CD4-positive, alpha-beta T cell treated with Interleukin-12 subunit alpha and Interleukin-12 subunit beta, for 1 hour (primary cell): ENCODE results near the gene PDZD7.
A peak's percentile ranks its signal among the peaks of the same experiment; 100 is the strongest.
"Not testable (repeated sequence)": the region's sequence is repeated elsewhere in the genome, so short reads cannot be mapped to it uniquely, and the experiment has no call there.

Experiments used
- DNase-seq: peaks from one replicate; pipeline ENCODE4 v3.0.0-alpha.2; 2020

The PDZD7 gene

GRCh38 chr10:101036726-101037125, 5.8 kb upstream of the PDZD7 start:
- no peak for DNase-seq

GRCh38 chr10:101035916-101036702, 5.2 kb upstream of the PDZD7 start:
- no peak for DNase-seq

DNA sequence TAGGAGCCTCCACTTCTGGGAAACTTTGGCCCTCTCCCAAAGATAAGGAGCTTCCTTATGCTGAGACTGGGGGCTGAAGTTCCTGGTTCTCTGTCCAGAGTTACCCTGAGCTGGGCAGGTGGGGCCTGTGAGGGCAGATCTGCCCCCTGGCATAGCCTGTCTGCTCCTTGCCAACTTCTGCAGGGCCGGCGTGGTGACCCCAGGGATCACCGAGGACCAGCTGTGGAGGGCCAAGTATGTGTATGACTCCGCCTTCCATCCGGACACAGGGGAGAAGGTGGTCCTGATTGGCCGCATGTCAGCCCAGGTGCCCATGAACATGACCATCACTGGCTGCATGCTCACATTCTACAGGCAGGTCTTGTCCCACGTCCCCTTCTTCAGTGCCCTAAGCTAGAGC, 4.4 kb upstream of the PDZD7 start:
- no peak for DNase-seq

GRCh38 chr10:101034404-101034803, 3.5 kb upstream of the PDZD7 start:
- not testable (repeated sequence) for DNase-seq

- DNase-seq, result no peak
Observed at GRCh38 chr10:101033276-101033675, 2.3 kb upstream of the PDZD7 start.

- peak; percentile 54 for DNase-seq
Observed at GRCh38 chr10:101032637-101033224, 1.8 kb upstream of the PDZD7 start.

GRCh38 chr10:101031796-101032636, 1.1 kb upstream of the PDZD7 start:
- DNase-seq, result peak; percentile 84

DNA sequence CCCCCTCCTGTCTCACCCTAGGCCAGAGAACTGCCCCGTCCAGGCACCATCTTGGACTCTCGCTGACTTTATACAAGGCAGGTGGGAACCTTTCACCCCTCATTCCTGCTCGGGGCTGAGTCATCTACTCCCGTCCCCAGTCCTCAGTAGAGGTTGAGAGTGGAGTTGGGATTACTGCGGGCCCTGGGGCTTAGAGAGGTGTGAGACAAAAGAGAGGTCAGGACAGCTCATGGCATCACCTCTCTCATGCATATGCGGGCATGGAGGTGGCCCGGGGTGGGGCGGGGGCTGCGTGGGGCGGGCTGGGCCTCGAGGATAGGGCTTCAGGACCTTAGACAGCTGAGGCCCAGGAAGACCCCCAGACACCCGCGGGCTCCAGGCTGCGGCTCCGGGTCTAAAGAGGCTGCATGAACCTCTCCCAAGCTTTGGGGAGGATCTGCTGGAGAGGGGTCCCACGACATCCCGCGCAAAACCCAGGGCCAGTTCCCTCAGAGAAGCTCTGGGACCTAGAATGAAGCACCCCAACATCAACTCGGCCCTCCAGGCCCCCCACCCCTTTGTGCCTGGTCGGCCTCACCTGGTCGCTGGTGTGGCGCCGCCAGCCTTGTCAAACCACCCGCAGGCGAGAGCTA, 317 bp downstream of the PDZD7 start:
- no peak for DNase-seq

DNA sequence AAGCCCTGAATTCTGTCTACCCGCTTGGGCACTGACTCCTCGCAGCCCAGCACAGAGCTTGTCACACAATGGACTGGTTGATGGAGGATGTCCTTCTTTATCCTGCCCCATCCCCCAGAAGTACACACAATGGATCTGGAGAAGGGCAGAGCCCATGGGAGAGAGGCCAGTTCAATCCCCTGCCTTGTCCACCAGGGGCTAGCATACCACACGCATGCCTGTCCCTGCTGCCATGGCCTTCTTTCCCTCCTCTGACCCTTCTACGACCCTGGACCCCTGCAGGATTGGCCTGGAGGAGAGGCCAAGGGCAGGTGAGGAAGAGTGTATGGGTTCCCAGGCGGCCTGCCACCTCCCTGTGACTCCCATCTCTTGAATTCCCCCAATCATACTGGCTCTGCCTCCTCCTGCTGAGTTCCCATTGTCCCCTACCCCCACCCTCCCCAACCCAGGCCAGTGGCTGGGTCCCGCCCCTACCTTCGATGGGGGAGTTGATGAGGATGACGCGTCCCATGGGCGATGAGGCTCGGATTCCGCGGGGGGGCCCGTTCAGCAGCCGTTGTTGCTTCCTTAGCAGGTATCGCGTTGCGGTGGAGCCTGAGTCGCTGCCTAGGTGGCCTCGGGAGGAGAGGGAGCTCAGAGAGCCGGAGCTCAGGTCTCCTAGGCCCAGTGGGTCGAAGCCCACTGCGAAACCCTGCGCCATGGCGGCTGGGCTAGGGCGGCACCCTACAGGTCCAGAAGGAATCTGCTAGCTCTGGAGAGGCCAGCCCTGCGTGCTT, 1.2 kb downstream of the PDZD7 start:
- DNase-seq, result no peak

GRCh38 chr10:101028446-101029337, 2.2 kb downstream of the PDZD7 start:
- no peak for DNase-seq

- DNase-seq, result no peak
Observed at GRCh38 chr10:101027106-101027720, 3.7 kb downstream of the PDZD7 start.

GRCh38 chr10:101022967-101023705, 7.8 kb downstream of the PDZD7 start:
- DNase-seq, result no peak

- no peak for DNase-seq
Observed at GRCh38 chr10:101021692-101022251, 9.2 kb downstream of the PDZD7 start.

- no peak for DNase-seq
Observed at GRCh38 chr10:101021239-101021638, 9.7 kb downstream of the PDZD7 start.

DNA sequence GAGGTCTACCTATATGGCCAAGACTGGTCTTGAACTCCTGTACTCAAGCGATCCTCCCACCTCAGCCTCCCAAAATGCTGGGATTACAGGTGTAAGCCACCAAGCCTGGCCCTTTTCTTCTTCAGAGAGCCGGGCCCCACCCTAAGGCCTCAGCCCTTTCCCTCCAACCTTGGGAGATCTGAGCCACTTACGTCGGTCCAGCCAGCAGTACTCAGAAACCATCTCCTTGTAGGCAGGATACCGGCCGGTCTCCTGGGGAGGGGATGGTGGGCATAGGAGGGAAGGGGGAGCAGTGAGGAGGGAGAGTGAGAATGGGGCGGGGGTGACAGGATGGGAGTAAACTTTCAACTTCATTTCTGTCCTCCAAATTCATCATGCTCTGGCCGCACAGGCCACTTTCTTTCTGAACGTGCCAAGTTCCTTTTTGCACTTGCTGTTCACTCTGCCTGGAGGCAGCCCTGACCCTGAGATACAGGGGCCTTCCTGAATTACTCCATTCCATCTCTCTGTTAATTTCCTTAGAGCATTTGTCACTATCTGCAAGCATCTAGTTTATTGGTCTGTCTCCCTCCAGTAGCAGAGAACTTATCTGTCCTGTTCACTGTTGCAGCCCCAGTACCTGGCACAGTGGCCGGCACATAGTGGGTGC, 10.4 kb downstream of the PDZD7 start:
- no peak for DNase-seq

- no peak for DNase-seq
Observed at GRCh38 chr10:101019440-101019703, 11.6 kb downstream of the PDZD7 start.

DNA sequence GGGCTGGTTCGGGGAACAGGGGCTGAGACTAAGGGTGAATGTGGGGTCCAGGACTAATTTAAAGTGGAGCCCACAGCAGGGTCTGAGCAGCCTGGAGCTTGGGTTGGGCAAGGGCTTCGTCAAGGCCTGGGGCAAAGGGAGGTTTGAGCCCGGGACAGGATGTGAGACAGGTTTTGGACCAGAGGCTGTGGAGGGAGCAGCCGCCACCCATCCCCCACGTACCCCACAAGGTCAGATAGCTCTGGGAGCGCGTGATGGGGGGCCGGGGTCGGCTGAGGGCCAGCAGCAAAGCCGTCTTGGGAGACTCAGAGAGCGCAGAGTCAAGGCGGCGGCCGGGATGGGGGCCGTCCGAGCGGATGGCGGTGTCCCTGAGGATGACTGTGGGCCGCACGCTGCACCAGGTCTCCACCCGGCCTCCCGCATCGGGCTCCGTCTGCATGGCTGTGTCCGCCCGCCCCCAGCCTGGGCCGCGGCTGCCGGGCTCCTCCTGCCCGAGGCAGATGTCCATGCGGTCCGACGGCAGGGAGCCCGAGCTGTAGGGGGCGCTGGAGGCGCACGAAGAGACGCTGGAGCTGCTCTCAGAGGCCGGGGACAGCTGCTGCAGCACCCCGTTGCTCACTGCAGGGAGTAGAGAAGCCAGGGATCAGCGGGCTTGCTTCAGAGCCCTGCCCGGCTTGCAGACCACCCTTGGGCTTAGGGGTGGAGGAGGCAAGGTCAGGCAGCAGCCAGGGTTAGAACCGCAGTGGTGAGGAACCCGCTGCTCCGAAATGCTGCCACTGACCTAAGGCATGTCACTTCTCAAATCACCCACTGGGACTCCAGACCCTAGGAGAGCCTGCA, 12.1 kb downstream of the PDZD7 start:
- peak; percentile 71 for DNase-seq

DNA sequence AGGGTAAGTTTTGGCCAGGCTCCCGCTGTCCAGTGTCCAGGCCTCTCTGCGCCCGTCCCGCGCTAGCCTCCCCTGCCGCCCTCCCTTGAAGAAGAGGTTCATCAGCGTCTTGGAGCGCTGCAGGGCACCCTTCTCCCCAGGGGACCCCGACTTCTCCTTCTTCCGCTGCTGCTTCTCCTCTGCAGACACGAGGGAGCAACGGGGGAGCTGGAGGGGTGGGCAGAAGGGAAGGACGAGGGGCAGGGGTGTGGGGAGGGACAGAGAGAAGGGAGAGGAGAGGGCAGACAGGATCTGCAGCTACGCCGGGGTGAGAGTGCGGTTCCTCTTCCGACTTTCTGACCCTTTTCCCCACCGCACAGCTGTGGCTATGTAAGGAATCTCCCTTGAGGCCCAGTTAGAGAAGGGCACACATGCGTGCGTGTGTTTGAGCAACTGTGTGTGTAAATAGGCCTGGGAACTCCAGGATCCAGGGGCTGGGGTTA, 12.8 kb downstream of the PDZD7 start:
- no peak for DNase-seq
